B cell (primary cell): ENCODE data around the gene UCK1. TPM values are rescaled to one million over a fixed set of nuclear protein-coding genes. Genes with fewer than 3 reads are reported as not detected.

Source experiments
- ATAC-seq: fragments of 200-7000 bp; cut with Tn5 transposase; one replicate; pipeline ENCODE4 v1.10.0; 2021; ENCODE audit warnings: low read depth, mild to moderate bottlenecking, moderate number of reproducible peaks, moderate library complexity
- CTCF ChIA-PET: fragments of 350-600 bp; sonication (Branson Sonifier 250); formaldehyde crosslinking; loops from one replicate; lab custom pipeline; 2021; ENCODE audit warnings: antibody characterized with exemption, inconsistent platforms; lab: Charles Lee
- POLR2A ChIA-PET: fragments of 350-600 bp; sonication (Branson Sonifier 250); formaldehyde crosslinking; loops from one replicate; lab custom pipeline; 2021; ENCODE audit warnings: antibody characterized with exemption; lab: Charles Lee
- DNase-seq: peaks from one replicate; pipeline ENCODE4 v3.0.0; 2013
- H2AFZ ChIP-seq: 2 replicates; pipeline ENCODE4 v1.6.1; 2012; ENCODE audit warnings: mild to moderate bottlenecking, low read depth, low read length; ENCODE audit not compliant: insufficient read depth, poor library complexity, severe bottlenecking
- H3K27ac ChIP-seq, 2 donors: 1 replicate in 1 of 2; 2 replicates in 1 of 2; pipeline ENCODE4 v1.5.1; 2012 to 2013; ENCODE audit warnings: low read length in 2 of 2, mild to moderate bottlenecking in 2 of 2, moderate library complexity in 1 of 2
- H3K27me3 ChIP-seq, 4 experiments: fragments of 200-600 bp in 1 of 4; sonication (generic) in 1 of 4; replicated peaks in 1 of 4; 1 replicate in 2 of 4; 2 replicates in 2 of 4; pipeline versions ENCODE4 v1.6.1 to v1.7.0; 2013 to 2016; ENCODE audit warnings: low read length in 3 of 4, mild to moderate bottlenecking in 2 of 4, mixed read lengths in 1 of 4, moderate library complexity in 1 of 4; ENCODE audit not compliant: insufficient read depth in 4 of 4, control insufficient read depth in 3 of 4; ENCODE audit errors: control extremely low read depth in 1 of 4
- H3K36me3 ChIP-seq, 2 experiments: replicated peaks in 1 of 2; 1 replicate in 1 of 2; 2 replicates in 1 of 2; pipeline versions ENCODE4 v1.6.1 to v1.7.1; 2013; ENCODE audit warnings: low read length in 1 of 2; ENCODE audit not compliant: insufficient read depth in 2 of 2, control insufficient read depth in 1 of 2; ENCODE audit errors: control extremely low read depth in 1 of 2, extremely low read depth in 1 of 2
- H3K4me1 ChIP-seq, 2 donors: fragments of 200-600 bp in 1 of 2; sonication (generic) in 1 of 2; 1 replicate in 1 of 2; 2 replicates in 1 of 2; pipeline versions ENCODE4 v1.5.1 to v1.6.1; 2013 to 2017; ENCODE audit warnings: low read length in 2 of 2; ENCODE audit not compliant: control insufficient read depth in 2 of 2, insufficient read depth in 2 of 2
- H3K4me2 ChIP-seq: replicated peaks from 2 replicates; pipeline ENCODE3; 2012; ENCODE audit warnings: mild to moderate bottlenecking, low read depth, low read length; ENCODE audit not compliant: poor library complexity, severe bottlenecking
- H3K4me3 ChIP-seq, 5 experiments: fragments of 200-600 bp in 1 of 5; sonication (generic) in 1 of 5; 1 replicate in 3 of 5; 2 replicates in 2 of 5; pipeline versions ENCODE4 v1.5.1 to v1.7.0; 2011 to 2016; ENCODE audit warnings: low read length in 4 of 5, mild to moderate bottlenecking in 4 of 5, low read depth in 2 of 5, control low read depth in 1 of 5, moderate library complexity in 1 of 5; ENCODE audit not compliant: insufficient read depth in 1 of 5; ENCODE audit errors: control extremely low read depth in 1 of 5, extremely low read depth in 1 of 5
- H3K79me2 ChIP-seq: fragments of 200-600 bp; sonication (generic); one replicate; pipeline ENCODE4 v1.6.0; 2016; ENCODE audit warnings: low read length; ENCODE audit not compliant: control insufficient read depth, insufficient read depth
- H3K9ac ChIP-seq: fragments of 200-600 bp; sonication (generic); 2 replicates; pipeline ENCODE4 v1.6.1; 2017; ENCODE audit warnings: mild to moderate bottlenecking, low read length, moderate library complexity
- H3K9me3 ChIP-seq, 3 donors: one replicate each; pipeline versions ENCODE4 v1.6.1 to v1.7.1; 2013; ENCODE audit warnings: low read length in 2 of 3; ENCODE audit not compliant: control insufficient read depth in 2 of 3, insufficient read depth in 1 of 3; ENCODE audit errors: control extremely low read depth in 1 of 3
- H4K20me1 ChIP-seq: 2 replicates; pipeline ENCODE4 v1.6.0; 2012; ENCODE audit warnings: mild to moderate bottlenecking, low read length; ENCODE audit not compliant: insufficient read depth, control insufficient read depth, poor library complexity, severe bottlenecking
- H3K27ac Mint-ChIP-seq: one replicate; pipeline ENCODE4 v1.8.0; 2021; ENCODE audit warnings: mixed read lengths
- H3K27me3 Mint-ChIP-seq: one replicate; pipeline ENCODE4 v1.8.0; 2021; ENCODE audit warnings: mixed read lengths
- H3K4me1 Mint-ChIP-seq: one replicate; pipeline ENCODE4 v1.8.0; 2021; ENCODE audit warnings: mixed read lengths
- H3K4me3 Mint-ChIP-seq: one replicate; pipeline ENCODE4 v1.8.0; 2021; ENCODE audit warnings: mixed read lengths
- H3K9me3 Mint-ChIP-seq: one replicate; pipeline ENCODE4 v1.8.0; 2022; ENCODE audit warnings: mixed read lengths; ENCODE audit not compliant: insufficient read depth
- EZH2 ChIP-seq: IDR thresholded peaks from 2 replicates; pipeline ENCODE4 v1.6.1; 2012; ENCODE audit warnings: borderline replicate concordance, low read depth, mild to moderate bottlenecking, moderate library complexity, low read length; ENCODE audit not compliant: insufficient read depth, poor library complexity, severe bottlenecking
- WGBS: methylation state at CpG from one replicate; pipeline ENCODE4 v1.1.5; 2013; ENCODE audit warnings: missing lambda C conversion rate; ENCODE audit not compliant: insufficient coverage; 5-methylcytosine and 5-hydroxymethylcytosine counted together
- intact Hi-C: fragments of 100-400 bp; cut with micrococcal nuclease; formaldehyde crosslinking; loops from one replicate; pipeline ENCODE4 v1.10.0; 2022
- polyA plus RNA-seq: library from polyadenylated mRNA; depleted of rRNA; stranded (reverse); fragments of >200 nt; gene quantifications from 2 replicates; pipeline ENCODE4 v1.2.3, GENCODE V29; 2012
- total RNA-seq, 2 donors: library from RNA; stranded (reverse); fragments of 120-200 nt in 1 of 2; gene quantifications; 1 replicate in 1 of 2; 2 replicates in 1 of 2; pipeline versions ENCODE4 v1.2.3 to v1.2.4, GENCODE V29; 2013 to 2022
- TF ChIP-seq, protein P1 (sequence below): fragments of 200-600 bp; IDR thresholded peaks from one replicate; pipeline ENCODE4 v1.8.0; 2022; ENCODE audit warnings: antibody characterized with exemption, mild to moderate bottlenecking

The UCK1 gene
- total and polyA plus RNA-seq, 2 donors (not counting 1 experiment from before 2014, with no cell fraction given), result 25.3 to 39.3 TPM

GRCh38 chr9:131511416-131511815 lies 19.6 kb downstream of the UCK1 start:
- Histone ChIP-seq H3K79me2 (no peaks in the 10 kb centered on the region), H3K9me3 (peaks cover 0 to 17% (median 8%) of the 10 kb centered on the region in 3 donors), H3K9ac (no peak overlapping the region), H3K4me1 (peaks cover 0 to 18% of the 10 kb centered on the region in 2 donors), H4K20me1 (no peaks in the 10 kb centered on the region), H3K36me3 (peaks cover 0 to 51% of the 10 kb centered on the region in 2 experiments), H3K27me3 (no peaks in the 10 kb centered on the region), H3K4me2 (no peak overlapping the region), H3K4me3 (no peak overlapping the region), H2AFZ (no peak overlapping the region), H3K27ac (no peak overlapping the region)
- H3K27me3 Mint-ChIP-seq, result no peaks in the 10 kb centered on the region
- DNase-seq (no peak), ATAC-seq (no peak)
- CTCF ChIA-PET, result no interaction called here
- TF ChIP-seq, protein P1, sequence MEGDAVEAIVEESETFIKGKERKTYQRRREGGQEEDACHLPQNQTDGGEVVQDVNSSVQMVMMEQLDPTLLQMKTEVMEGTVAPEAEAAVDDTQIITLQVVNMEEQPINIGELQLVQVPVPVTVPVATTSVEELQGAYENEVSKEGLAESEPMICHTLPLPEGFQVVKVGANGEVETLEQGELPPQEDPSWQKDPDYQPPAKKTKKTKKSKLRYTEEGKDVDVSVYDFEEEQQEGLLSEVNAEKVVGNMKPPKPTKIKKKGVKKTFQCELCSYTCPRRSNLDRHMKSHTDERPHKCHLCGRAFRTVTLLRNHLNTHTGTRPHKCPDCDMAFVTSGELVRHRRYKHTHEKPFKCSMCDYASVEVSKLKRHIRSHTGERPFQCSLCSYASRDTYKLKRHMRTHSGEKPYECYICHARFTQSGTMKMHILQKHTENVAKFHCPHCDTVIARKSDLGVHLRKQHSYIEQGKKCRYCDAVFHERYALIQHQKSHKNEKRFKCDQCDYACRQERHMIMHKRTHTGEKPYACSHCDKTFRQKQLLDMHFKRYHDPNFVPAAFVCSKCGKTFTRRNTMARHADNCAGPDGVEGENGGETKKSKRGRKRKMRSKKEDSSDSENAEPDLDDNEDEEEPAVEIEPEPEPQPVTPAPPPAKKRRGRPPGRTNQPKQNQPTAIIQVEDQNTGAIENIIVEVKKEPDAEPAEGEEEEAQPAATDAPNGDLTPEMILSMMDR, result no peak
- TF ChIP-seq EZH2, result no peak
- no peak overlapping the region for H3K27ac Mint-ChIP-seq
- POLR2A ChIA-PET, result no interaction called here
- intact Hi-C loops, result no loop called here
- H3K4me1 Mint-ChIP-seq, result peaks cover 5% of the 10 kb centered on the region
- no peak overlapping the region for H3K4me3 Mint-ChIP-seq
- H3K9me3 Mint-ChIP-seq, result no peaks in the 10 kb centered on the region
- 91% methylated on average over 5 of the region's 7 CpGs for WGBS

GRCh38 chr9:131505012-131505411 lies 26.1 kb downstream of the UCK1 start:
- no peaks in the 10 kb centered on the region for H3K9me3 ChIP-seq
- no peak overlapping the region for H3K27ac Mint-ChIP-seq
- ChIA-PET CTCF (no interaction called here), POLR2A (no interaction called here)
- H2AFZ ChIP-seq, result no peak overlapping the region
- DNase-seq (no peak), ATAC-seq (no peak)
- H3K4me3 ChIP-seq, result no peak overlapping the region
- H3K79me2 ChIP-seq, result peaks cover 28% of the 10 kb centered on the region
- H3K9ac ChIP-seq, result no peak overlapping the region
- no peak overlapping the region for H3K4me3 Mint-ChIP-seq
- TF ChIP-seq EZH2, result no peak
- no peaks in the 10 kb centered on the region for H3K9me3 Mint-ChIP-seq
- 83% methylated on average over 1 of the region's 8 CpGs for WGBS
- no peaks in the 10 kb centered on the region for H3K27me3 Mint-ChIP-seq
- H3K4me1 ChIP-seq, result peaks cover 11 to 22% of the 10 kb centered on the region in 2 donors
- no peaks in the 10 kb centered on the region for H4K20me1 ChIP-seq
- H3K27me3 ChIP-seq, result no peaks in the 10 kb centered on the region
- peaks cover 0 to 6% of the 10 kb centered on the region in 2 experiments for H3K36me3 ChIP-seq
- intact Hi-C loops, result loop anchor here (10.0 kb wide), 1 partner anchor 240 kb away; the partner anchor contains the start of gene RAPGEF1
- no peak overlapping the region for H3K27ac ChIP-seq
- peaks cover 24% of the 10 kb centered on the region for H3K4me1 Mint-ChIP-seq
- no peak overlapping the region for H3K4me2 ChIP-seq
